HFF-Myc (cell line): ENCODE data around the gene FER1L5.

ENCODE experiments used
- DNase-seq: peaks from one replicate; pipeline ENCODE4 v3.0.0-alpha.2; 2011; ENCODE audit warnings: low read depth; ENCODE audit errors: extremely low read depth
- H3K4me3 ChIP-seq: replicated peaks from 2 replicates; pipeline ENCODE4 v1.5.1; 2011; ENCODE audit warnings: low read depth, mild to moderate bottlenecking, control low read depth, low read length
- TF ChIP-seq, protein P1 (sequence below): IDR thresholded peaks from 2 replicates; pipeline ENCODE4 v1.5.1; 2012; ENCODE audit warnings: mild to moderate bottlenecking, low read depth, low read length, control low read depth; ENCODE audit errors: missing control alignments

Gene FER1L5

DNA sequence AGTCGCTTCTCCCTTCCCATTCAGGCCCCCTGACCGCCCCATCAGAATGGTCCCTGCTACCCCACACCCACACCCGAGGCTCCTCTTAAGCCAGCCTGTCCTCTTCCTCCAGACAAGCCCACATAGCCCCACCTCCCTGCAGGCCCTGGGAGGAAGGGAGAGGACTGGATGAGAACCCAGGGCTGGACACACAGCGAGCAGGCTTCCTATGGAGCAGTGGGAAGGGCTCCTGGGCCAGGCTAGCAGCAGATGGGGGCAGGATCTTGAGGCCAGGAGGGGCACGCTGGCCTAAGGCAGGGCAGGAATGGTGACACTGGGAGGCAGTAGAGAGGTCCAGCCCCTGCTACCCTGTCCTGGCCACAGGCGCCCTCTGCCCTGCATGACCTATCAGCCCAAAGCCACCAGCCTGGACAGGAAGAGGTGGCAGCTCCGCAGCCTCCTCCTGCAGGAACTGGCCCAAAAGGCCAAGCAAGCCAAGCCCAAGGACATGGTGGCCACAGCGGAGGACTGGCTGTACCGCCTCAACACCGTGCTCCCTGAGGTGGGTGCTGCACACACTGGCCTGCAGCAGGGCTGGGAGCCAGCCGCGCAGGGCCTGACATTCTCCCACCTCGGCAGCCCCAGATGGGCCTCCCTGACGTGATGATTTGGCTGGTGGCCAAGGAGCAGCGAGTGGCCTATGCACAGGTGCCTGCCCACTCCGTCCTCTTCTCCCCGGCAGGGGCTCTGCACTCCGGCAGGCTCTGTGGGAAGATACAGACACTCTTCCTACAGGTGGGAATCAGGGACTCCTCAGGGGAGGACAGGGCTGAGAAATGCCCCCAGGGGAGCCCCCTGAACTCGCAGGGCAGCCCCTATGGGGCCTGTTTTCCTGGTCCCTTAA, 43.3 kb downstream of the FER1L5 start:
- TF ChIP-seq, protein P1, sequence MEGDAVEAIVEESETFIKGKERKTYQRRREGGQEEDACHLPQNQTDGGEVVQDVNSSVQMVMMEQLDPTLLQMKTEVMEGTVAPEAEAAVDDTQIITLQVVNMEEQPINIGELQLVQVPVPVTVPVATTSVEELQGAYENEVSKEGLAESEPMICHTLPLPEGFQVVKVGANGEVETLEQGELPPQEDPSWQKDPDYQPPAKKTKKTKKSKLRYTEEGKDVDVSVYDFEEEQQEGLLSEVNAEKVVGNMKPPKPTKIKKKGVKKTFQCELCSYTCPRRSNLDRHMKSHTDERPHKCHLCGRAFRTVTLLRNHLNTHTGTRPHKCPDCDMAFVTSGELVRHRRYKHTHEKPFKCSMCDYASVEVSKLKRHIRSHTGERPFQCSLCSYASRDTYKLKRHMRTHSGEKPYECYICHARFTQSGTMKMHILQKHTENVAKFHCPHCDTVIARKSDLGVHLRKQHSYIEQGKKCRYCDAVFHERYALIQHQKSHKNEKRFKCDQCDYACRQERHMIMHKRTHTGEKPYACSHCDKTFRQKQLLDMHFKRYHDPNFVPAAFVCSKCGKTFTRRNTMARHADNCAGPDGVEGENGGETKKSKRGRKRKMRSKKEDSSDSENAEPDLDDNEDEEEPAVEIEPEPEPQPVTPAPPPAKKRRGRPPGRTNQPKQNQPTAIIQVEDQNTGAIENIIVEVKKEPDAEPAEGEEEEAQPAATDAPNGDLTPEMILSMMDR = no peak
- DNase-seq = no peak
- no peak overlapping the region for H3K4me3 ChIP-seq

DNA sequence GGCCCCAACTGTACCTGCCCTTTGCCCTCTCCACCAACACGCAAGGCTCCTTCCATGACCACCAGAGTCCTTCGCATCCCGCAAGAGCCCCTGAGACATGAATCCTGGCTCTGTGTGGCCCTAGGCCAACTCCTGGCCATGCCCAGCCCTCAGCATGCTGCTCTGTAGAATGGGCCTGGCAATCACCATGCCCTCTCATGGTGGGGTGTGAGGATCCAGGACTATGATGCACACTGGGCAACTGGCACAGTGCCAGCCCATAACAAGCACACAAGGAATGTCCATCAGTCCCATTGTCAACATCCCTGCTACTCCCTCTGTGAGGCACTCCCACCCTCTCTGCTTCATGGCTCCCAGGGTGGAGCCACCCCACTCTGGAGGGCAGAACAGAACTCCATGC, 44.7 kb downstream of the FER1L5 start:
- no peak overlapping the region for H3K4me3 ChIP-seq
- TF ChIP-seq, protein P1 = no peak
- no peak for DNase-seq

GRCh38 chr2:96687711-96688640, 45.4 kb downstream of the FER1L5 start:
- no peak overlapping the region for H3K4me3 ChIP-seq
- TF ChIP-seq, protein P1 = no peak
- DNase-seq = no peak

DNA sequence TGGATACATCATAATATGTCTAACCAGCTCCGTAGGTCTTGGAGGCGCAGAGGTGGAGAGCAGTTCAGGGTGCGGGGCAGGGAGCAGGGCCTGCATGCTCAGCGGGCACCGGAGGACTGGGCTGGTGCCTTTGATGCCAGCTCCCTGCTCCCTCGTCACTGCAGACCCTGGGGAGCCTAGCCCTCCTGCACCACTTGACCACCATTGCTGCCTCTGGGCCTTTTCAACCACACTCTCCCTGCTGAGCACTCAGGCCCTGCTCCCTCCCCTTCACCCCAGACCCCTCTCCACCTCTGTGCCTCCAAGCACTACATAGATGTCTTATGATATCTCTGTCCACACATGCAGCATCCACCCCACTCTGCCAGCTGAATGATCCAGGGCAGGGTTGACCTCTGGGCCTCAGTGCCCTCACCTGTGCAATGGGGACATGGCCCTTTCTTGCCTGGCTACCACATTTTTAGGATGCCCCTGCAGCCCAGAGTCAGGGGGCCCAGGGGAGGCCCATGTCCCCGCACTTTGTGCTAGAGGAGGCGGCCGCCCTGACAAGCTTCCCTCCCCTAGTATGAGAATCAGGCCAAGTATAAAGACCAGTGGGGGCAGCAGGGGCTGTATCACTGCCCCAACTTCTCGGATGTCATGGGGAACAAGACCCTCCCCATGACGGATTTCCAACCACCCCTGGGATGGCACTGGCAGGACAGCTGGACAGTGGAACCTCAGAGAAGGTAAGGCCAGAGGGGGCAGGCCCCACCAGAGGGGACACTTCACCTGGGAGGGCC, 46.3 kb downstream of the FER1L5 start:
- no peak overlapping the region for H3K4me3 ChIP-seq
- TF ChIP-seq, protein P1 = no peak
- DNase-seq = no peak

GRCh38 chr2:96689431-96689991, 46.9 kb downstream of the FER1L5 start:
- DNase-seq = no peak
- H3K4me3 ChIP-seq = no peak overlapping the region
- TF ChIP-seq, protein P1 = no peak
